ENCODE measurements around the gene NTN3.

Gene NTN3

GRCh38 chr16:2497695-2498484, 26.8 kb downstream of the NTN3 start:
- FAIRE-seq: no peak

DNA sequence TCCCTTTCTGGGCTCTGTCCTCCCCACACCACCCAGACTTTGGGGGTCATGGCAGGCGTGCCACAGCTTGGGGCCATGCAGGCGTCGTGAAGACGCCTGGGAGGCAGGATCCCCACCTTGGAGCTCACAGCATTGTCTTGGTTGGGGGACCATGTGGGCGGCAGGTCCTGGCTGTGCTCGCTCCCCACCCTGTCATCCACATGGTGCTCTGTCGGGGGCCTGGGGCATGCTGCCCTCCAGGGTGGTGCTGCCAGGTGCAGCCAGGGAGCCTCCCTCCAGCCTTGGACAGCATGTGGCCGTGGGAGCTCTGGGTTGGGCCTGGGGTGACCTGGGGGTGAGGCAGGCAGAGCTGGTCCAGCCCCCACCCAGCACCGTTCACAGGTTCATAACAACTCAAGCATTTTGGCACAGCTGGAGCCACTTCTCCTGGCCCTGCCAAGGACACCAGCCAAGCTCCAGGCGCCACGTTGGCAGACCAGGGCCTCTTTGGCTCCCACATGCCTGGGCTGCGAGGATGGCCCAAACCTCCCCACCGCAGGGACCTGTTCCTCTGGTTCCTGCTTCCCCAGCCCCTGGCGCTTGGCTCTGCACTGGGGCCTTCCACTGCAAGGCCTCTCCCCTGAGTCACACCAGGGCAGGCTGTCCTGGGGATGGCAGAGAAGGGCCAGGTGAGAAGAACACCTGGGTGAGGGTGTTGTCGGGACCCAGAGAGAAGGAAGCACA, 27.6 kb downstream of the NTN3 start:
- no peak for FAIRE-seq

- FAIRE-seq: no peak
These were observed 28.4 kb downstream of the NTN3 start for GRCh38 chr16:2499454-2499853.

- no peak for FAIRE-seq
These were observed 28.9 kb downstream of the NTN3 start for GRCh38 chr16:2499890-2500429.

GRCh38 chr16:2500430-2500917, 29.4 kb downstream of the NTN3 start:
- FAIRE-seq: no peak

GRCh38 chr16:2500918-2501750, 30.0 kb downstream of the NTN3 start:
- FAIRE-seq: no peak

DNA sequence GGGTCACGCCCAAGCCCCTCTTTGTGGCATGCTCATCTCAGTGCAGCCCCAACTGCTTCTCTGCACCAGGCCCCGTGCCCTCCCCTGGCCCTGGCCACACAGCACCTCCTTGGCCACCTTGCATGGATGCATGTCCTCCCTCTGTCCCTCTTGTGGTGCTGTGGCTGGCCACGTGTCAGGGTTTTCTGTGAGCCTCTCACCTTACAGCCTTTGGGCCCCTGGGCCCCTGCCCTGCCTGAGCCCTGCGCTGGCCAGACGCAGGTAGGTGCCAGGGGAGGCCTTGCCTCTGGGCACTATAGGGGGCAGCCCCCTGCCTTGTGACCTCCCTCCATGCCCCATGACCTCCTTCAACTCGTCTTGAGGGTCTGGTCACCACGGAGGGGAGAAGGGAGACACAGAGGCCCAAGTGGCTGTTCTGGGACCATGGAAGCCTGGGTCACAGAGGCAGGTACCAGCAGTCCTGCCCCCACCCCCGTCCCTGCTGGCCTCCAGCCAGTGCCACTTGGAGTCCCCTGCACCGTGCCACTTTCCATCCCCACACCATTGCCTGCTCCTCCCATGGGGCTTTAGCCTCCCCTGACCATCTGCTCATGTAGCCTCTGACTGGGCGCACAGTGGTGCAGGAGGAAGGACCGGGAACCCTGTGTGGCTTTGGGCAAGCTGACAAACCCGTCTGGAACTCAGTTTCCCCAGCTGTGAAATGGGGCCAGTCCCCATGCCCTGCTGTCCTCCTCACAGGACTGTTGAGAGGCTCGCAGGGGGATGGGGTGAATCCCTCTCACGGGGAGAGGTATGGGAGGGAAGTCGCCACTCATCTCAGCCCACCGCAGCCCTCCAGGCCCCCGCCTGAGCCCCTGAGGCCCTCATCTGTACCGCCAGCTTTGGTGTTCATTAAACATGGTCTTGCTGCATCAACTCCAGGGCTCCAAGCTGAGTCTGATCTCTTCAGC, 31.1 kb downstream of the NTN3 start:
- FAIRE-seq: no peak

GRCh38 chr16:2505695-2506094, 34.6 kb downstream of the NTN3 start:
- no peak for FAIRE-seq

- FAIRE-seq: no peak
These were observed 36.1 kb downstream of the NTN3 start for GRCh38 chr16:2507052-2507659.

DNA sequence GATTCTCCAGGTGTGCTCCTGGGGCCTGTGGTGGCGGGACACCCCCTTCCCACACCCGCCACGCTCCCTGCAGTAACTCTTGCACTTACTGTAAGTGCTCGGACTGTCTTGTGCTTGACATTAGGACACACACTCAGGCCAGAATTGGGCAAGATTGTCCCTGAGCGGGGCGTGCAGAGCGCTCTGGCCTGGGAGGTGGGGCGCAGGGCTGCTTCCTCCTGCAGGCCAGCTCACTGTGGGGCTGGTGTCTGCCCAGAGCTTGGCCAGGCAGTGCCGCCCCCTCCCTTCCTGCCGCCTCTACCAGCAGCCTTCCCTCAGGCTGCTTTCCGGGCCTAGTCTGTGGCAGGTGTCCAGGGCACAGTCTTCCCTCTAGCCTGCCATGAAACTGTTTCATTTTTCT, 36.6 kb downstream of the NTN3 start:
- FAIRE-seq: no peak

- FAIRE-seq: no peak
These were observed 37.8 kb downstream of the NTN3 start for GRCh38 chr16:2508722-2509400.

DNA sequence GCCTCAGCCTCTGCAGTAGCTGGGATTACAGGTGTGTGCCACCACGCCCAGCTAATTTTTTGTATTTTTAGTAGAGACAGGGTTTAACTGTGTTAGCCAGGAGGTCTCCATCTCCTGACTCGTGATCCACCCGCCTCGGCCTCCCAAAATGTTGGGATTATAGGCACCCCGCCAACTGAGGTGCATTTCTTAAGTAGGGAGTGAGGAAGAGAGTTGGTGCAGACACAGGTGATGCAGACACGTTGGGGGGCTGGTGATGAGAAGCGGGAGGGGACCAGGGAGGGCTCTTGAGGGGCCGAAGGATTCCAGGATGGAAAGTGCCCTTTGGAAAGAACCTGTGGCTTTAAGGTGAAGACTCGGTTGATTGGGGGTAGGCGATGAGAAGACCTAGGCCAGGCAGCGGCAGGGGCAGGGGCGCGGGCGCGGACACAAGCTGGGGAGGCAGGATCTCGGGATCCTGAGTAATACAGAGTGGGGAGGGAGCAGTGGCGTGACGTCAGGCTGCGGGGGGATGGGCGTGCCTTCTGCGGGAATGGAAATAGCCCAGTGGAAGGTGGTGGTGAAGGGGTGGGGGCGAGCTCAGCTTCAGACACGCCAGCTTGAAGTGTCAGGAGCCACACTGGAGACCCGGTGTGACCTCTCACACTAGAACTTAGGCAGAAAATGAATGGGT, 40.2 kb downstream of the NTN3 start:
- FAIRE-seq: no peak

DNA sequence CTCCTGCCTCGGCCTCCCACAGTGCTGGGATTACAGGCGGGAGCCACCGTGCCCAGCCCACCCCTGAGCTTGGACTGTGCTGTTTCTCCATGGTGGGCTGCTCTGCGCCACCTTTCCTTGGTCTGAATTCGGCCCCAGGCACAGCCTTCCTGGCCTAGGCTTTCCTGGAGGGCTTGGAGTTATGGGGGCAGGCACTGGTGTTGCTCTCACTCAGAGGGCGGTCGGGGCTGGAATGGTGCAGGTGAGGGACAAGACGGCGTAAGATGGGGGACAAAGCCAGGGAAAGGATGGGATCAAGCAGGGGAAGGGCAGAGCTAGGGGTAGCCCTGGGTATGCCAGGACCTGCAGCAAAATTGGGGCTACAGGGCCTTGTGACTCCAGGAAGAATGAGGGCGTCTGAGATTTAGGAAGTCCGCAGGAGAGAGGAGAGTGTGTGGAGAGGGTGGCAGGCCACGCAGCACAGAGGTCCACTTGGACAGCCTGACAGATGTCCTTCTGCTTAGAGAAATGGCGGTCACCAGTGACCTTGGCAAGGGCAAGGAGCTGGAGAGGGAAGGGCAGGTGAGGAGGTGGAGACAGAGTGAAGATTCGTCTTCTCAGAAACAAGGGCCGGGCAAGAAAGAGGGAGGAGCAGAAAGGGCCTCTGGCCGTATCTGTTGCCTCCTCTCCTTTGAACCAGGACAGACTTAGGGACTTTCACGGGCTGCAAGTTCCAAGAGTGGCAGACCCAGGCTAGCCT, 41.1 kb downstream of the NTN3 start:
- no peak for FAIRE-seq

GRCh38 chr16:2512735-2513404, 41.8 kb downstream of the NTN3 start:
- FAIRE-seq: no peak

DNA sequence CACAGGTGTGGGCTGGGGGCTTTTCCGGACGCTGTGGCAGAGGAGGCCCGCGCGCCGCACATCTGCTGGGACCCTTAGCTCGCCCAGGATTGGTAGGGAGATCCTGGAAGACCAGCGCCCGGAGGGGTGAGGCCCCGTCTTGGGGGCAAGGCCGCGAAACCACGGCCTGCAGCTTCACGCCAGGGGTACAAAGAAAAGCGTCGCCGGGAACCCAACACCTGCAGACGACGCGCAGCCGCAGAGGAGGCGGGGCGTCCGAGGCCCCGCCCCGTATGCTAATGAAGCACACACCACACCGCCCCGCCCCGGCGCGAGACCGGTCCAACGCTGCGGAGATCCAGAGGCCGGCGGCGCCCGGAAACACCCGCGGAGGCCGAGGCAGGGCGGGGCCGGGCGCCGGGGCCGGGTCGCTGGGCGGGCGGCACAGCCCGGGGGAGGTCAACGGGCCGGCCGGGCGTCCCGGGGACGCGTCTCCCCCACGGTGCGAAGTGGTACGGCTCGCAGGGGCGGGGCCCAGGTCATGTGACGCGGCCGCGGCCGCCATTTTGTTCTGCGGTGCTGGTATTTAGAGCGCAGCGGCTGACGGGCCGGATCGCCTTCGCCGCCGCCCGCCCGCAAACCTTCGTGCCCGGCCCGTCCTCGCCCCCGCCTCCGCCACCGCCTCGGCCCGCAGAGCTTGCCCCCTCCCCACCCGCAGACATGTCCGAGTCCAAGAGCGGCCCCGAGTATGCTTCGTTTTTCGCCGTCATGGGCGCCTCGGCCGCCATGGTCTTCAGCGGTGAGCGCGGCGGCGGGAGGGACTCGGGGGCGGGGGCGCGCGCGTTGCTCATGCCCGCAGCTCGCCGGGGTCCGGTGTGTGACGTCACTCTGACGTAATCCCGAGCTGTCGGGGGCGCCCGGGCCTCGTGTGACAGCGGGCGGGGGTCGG, 42.6 kb downstream of the NTN3 start, which contains the start of gene ATP6V0C:
TSS of gene ATP6V0C (plus strand) at position 548 of the 928 bp plus-strand sequence. CDS start at position 700, 152 bp downstream.
- no peak for FAIRE-seq

- FAIRE-seq: no peak
These were observed 43.5 kb downstream of the NTN3 start for GRCh38 chr16:2514333-2515179.

Measured in colon (tissue), 2 donors.